ENCODE measurements around the gene PTGS1.

The PTGS1 gene

GRCh38 chr9:122338536-122338935 lies 32.3 kb upstream of the PTGS1 start:
- TF ChIP-seq CTCF (conservative IDR thresholded peaks at IDR 0.05; ENCODE audit: low read depth, low read length): no peak
- no peak overlapping the region for H3K4me3 ChIP-seq (ENCODE audit: low read depth, low read length)
- no peak for DNase-seq (ENCODE audit: low read depth)

- DNase-seq (ENCODE audit: low read depth): no peak
- H3K4me3 ChIP-seq (ENCODE audit: low read depth, low read length): no peak overlapping the region
- no peak for TF ChIP-seq CTCF (conservative IDR thresholded peaks at IDR 0.05; ENCODE audit: low read depth, low read length)
These were observed 31.8 kb upstream of the PTGS1 start for GRCh38 chr9:122338994-122339393.

GRCh38 chr9:122339579-122339978 lies 31.2 kb upstream of the PTGS1 start:
- TF ChIP-seq CTCF (conservative IDR thresholded peaks at IDR 0.05; ENCODE audit: low read depth, low read length): no peak
- DNase-seq (ENCODE audit: low read depth): no peak

GRCh38 chr9:122340161-122340560 lies 30.7 kb upstream of the PTGS1 start:
- TF ChIP-seq CTCF (conservative IDR thresholded peaks at IDR 0.05; ENCODE audit: low read depth, low read length): no peak
- DNase-seq (ENCODE audit: low read depth): no peak
- no peak overlapping the region for H3K4me3 ChIP-seq (ENCODE audit: low read depth, low read length)

More at GRCh38 chr9:122339579-122339978, 31.2 kb upstream of the PTGS1 start:
- H3K4me3 ChIP-seq (ENCODE audit: low read depth, low read length): no peak overlapping the region

GRCh38 chr9:122342323-122343050 lies 28.3 kb upstream of the PTGS1 start:
- H3K4me3 ChIP-seq (ENCODE audit: low read depth, low read length): no peak overlapping the region
- TF ChIP-seq CTCF (conservative IDR thresholded peaks at IDR 0.05; ENCODE audit: low read depth, low read length): no peak
- no peak for DNase-seq (ENCODE audit: low read depth)

GRCh38 chr9:122346478-122347347 lies 24.1 kb upstream of the PTGS1 start:
- H3K4me3 ChIP-seq (ENCODE audit: low read depth, low read length): peak overlapping the region; percentile 60
- DNase-seq (ENCODE audit: low read depth): peak; percentile 32
- TF ChIP-seq CTCF (conservative IDR thresholded peaks at IDR 0.05; ENCODE audit: low read depth, low read length): no peak
